ENCODE data around the gene NBAS.

- TF ChIP-seq FOXP2 (optimal IDR thresholded peaks at IDR 0.05; ENCODE audit: borderline replicate concordance, extremely low read depth, extremely low read length, insufficient read depth) (no peak), TAF1 (IDR thresholded peaks at IDR 0.05; ENCODE audit: borderline replicate concordance, insufficient read depth, low read length) (no peak)
These were observed 196.6 kb downstream of the NBAS start for GRCh38 chr2:15364561-15364960.

Data from PFSK-1 (cell line).